DND-41 (cell line): ENCODE results near the gene OR5K1.

Source experiments
- CTCF ChIP-seq: IDR thresholded peaks from 2 replicates; pipeline ENCODE4 v1.5.1; 2012; ENCODE audit warnings: borderline replicate concordance, low read length, moderate library complexity, mild to moderate bottlenecking; ENCODE audit not compliant: poor library complexity, severe bottlenecking; ENCODE audit errors: extremely low read depth
- EZH2 ChIP-seq: IDR thresholded peaks from 3 replicates; pipeline ENCODE4 v1.6.1; 2012; ENCODE audit warnings: borderline replicate concordance, low read depth, mild to moderate bottlenecking, moderate library complexity, low read length, inconsistent platforms; ENCODE audit not compliant: severe bottlenecking

GRCh38 chr3:98504539-98504938, 41.5 kb downstream of the OR5K1 start:
- no peak for TF ChIP-seq CTCF
- TF ChIP-seq EZH2, result no peak
